Left ventricle myocardium inferior (tissue), 1 donor: ENCODE data around the gene BPIFB3. TPM values are rescaled to one million over a fixed set of nuclear protein-coding genes. Genes with fewer than 3 reads are reported as not detected.

Experiments used
- DNase-seq: peaks from one replicate; pipeline ENCODE4 v3.0.0-alpha.2; 2020
- H3K27ac ChIP-seq: fragments of 200-600 bp; replicated peaks from 2 replicates; pipeline ENCODE4 v1.8.0; 2021
- H3K27me3 ChIP-seq: fragments of 200-600 bp; 2 replicates; pipeline ENCODE4 v1.8.0; 2021; ENCODE audit warnings: low read depth
- H3K36me3 ChIP-seq: fragments of 200-600 bp; 2 replicates; pipeline ENCODE4 v1.8.0; 2021
- H3K4me1 ChIP-seq: fragments of 200-600 bp; 2 replicates; pipeline ENCODE4 v1.8.0; 2021
- H3K4me3 ChIP-seq: fragments of 200-600 bp; 2 replicates; pipeline ENCODE4 v1.8.0; 2021; ENCODE audit warnings: mild to moderate bottlenecking, moderate library complexity
- H3K9me3 ChIP-seq: fragments of 200-600 bp; replicated peaks from 2 replicates; pipeline ENCODE4 v1.8.0; 2021
- intact Hi-C: fragments of 100-400 bp; cut with micrococcal nuclease; formaldehyde crosslinking; loops from one replicate; pipeline ENCODE4 v1.11.0; 2022
- total RNA-seq: library from RNA; stranded (reverse); fragmentation: NEBNext Ultra II Directional; extraction: Animal tissue kit (Norgen Biotek cat#: 25700); gene quantifications from one replicate; pipeline ENCODE4 v1.2.1, GENCODE V29; 2021
- TF ChIP-seq, protein P1 (sequence below): fragments of 200-600 bp; IDR thresholded peaks from 2 replicates; pipeline ENCODE4 v1.8.0; 2021; ENCODE audit warnings: antibody characterized with exemption, mild to moderate bottlenecking, borderline replicate concordance
- donor health status: DM: no; HTN: yes; CAD: no; lungs with severe emphysema.

The BPIFB3 gene
- total RNA-seq, 1 donor from 2014 or later, result not detected

DNA sequence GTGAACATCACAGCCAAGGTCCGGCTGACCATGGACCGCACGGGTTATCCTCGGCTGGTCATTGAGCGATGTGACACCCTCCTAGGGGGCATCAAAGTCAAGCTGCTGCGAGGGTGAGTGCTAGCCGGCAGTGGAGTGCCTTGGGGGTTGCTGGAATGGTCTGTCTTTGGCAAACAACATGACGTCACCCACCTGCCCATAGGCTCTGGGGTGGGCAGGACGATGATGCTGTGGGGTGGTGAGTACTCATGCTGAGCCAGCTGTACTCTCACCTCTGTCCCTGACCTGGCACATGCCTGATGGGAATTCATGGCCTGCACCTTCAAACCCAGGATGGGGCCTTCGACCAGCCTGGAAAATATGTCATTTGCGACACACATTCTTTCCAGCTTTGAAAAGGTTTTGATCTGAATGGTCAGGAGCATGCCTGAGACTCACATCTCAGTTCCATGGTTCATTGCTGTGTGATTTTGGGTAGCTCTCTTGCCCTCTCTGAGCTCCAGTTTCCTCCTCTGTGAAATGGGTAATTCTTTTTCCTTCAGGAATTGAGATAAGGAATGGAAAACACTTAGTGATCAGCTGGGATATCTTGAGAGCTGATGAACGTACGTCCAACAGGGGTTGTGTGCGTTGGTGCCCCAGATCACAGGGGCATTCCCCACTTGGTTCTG is 32.5 kb downstream of the BPIFB3 start:
- H3K36me3 ChIP-seq, result no peaks in the 10 kb centered on the region
- TF ChIP-seq, protein P1, sequence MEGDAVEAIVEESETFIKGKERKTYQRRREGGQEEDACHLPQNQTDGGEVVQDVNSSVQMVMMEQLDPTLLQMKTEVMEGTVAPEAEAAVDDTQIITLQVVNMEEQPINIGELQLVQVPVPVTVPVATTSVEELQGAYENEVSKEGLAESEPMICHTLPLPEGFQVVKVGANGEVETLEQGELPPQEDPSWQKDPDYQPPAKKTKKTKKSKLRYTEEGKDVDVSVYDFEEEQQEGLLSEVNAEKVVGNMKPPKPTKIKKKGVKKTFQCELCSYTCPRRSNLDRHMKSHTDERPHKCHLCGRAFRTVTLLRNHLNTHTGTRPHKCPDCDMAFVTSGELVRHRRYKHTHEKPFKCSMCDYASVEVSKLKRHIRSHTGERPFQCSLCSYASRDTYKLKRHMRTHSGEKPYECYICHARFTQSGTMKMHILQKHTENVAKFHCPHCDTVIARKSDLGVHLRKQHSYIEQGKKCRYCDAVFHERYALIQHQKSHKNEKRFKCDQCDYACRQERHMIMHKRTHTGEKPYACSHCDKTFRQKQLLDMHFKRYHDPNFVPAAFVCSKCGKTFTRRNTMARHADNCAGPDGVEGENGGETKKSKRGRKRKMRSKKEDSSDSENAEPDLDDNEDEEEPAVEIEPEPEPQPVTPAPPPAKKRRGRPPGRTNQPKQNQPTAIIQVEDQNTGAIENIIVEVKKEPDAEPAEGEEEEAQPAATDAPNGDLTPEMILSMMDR, result no peak
- H3K4me1 ChIP-seq, result no peaks in the 10 kb centered on the region
- no peak overlapping the region for H3K4me3 ChIP-seq
- H3K27ac ChIP-seq, result no peak overlapping the region
- H3K27me3 ChIP-seq, result peaks cover 50% of the 10 kb centered on the region
- no peak for DNase-seq
- intact Hi-C loops, result no loop called here
- H3K9me3 ChIP-seq, result no peaks in the 10 kb centered on the region

DNA sequence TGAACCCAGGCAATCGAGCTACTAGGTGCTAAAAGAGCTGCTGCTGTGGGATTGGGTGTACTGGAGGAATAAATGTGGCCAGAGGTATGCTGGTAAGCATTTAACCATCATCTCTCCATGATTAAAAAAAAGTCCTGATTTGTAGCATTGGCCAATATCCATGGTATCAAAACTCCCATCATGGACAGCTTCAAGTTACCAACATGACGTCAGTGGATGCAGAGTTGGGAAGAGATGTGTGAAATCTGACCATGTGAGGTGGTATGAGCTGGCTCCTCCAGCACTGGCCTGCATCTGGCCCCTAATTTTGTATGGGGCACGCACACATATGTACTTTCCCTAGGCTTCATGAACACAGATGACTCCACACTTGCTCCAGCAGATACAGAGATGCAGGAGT is 37.4 kb downstream of the BPIFB3 start:
- intact Hi-C loops, result no loop called here
- no peaks in the 10 kb centered on the region for H3K4me1 ChIP-seq
- no peak for DNase-seq

DNA sequence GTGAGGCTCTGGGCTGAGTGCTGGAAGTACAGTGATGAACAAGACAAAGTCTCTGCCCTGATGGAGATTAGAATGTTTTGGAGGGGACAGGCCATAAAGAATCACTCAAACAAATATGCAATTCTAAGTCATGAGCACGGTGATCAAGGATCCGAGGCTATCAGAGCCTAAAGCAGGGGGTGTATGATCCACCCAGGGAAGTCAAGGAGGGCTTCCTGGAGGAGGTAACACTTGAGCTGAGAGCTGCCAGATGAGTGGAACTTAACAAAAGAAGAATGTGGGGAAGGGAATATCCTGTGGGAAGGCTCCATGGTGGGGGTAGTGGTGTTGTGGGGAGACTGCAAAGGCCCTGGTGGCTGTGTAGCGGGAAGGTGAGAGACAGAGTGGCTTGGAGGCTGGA is 38.0 kb downstream of the BPIFB3 start:
- no peak overlapping the region for H3K4me3 ChIP-seq
- TF ChIP-seq, protein P1, result no peak
- no peaks in the 10 kb centered on the region for H3K36me3 ChIP-seq
- DNase-seq, result no peak
- H3K9me3 ChIP-seq, result no peaks in the 10 kb centered on the region
- intact Hi-C loops, result no loop called here
- H3K27me3 ChIP-seq, result peaks cover 33% of the 10 kb centered on the region
- H3K27ac ChIP-seq, result no peak overlapping the region
- no peaks in the 10 kb centered on the region for H3K4me1 ChIP-seq

More for the DNA sequence above, 37.4 kb downstream of the BPIFB3 start:
- no peak overlapping the region for H3K4me3 ChIP-seq
- H3K27me3 ChIP-seq, result peaks cover 33% of the 10 kb centered on the region
- no peaks in the 10 kb centered on the region for H3K36me3 ChIP-seq
- TF ChIP-seq, protein P1, result no peak
- no peaks in the 10 kb centered on the region for H3K9me3 ChIP-seq
- no peak overlapping the region for H3K27ac ChIP-seq

DNA sequence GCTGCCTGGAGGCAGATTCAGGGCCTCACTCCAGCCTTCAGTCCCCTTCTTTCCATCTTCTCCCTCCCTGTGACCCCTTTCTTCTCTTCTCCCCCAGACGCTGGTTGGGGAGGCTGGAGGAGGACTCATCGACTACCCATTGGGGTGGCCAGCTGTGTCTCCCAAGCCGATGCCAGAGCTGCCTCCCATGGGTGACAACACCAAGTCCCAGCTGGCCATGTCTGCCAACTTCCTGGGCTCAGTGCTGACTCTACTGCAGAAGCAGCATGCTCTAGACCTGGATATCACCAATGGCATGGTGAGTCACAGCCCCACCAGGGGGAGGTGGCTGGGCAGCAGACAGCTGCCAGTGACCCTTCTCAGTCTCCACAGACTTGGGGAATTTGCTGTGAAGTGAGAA is 38.7 kb downstream of the BPIFB3 start:
- intact Hi-C loops, result no loop called here

DNA sequence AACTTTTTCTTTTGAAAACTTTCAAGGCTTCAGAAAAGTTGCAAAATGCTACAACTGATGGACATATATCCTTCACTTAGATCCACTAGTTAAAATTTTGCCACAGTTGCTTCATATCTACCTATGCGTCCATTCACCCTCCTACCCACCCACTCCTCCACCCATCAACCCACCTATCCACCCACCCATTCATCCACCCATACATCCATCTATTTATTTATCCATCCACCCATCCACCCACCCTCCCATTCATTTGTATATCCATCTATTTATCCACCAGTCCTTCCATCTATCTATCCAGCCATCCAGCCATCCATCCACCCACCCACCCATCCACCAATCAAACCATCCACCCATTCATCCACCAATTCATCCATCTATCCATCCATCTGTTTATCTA is 39.4 kb downstream of the BPIFB3 start:
- no peak overlapping the region for H3K4me3 ChIP-seq
- H3K9me3 ChIP-seq, result no peaks in the 10 kb centered on the region
- TF ChIP-seq, protein P1, result no peak
- no peaks in the 10 kb centered on the region for H3K36me3 ChIP-seq
- intact Hi-C loops, result no loop called here
- no peak overlapping the region for H3K27ac ChIP-seq
- DNase-seq, result no peak
- peaks cover 30% of the 10 kb centered on the region for H3K27me3 ChIP-seq
- H3K4me1 ChIP-seq, result no peaks in the 10 kb centered on the region

More for the DNA sequence above, 38.7 kb downstream of the BPIFB3 start:
- TF ChIP-seq, protein P1, result no peak
- no peak overlapping the region for H3K27ac ChIP-seq
- DNase-seq, result no peak
- H3K36me3 ChIP-seq, result no peaks in the 10 kb centered on the region
- no peak overlapping the region for H3K4me3 ChIP-seq
- H3K4me1 ChIP-seq, result no peaks in the 10 kb centered on the region
- peaks cover 33% of the 10 kb centered on the region for H3K27me3 ChIP-seq
- no peaks in the 10 kb centered on the region for H3K9me3 ChIP-seq
